Fibroblast of skin of back (primary cell): Measurements from ENCODE around the gene MOGAT1.
"Not testable (repeated sequence)": the region's sequence is repeated elsewhere in the genome, so short reads cannot be mapped to it uniquely, and the experiment has no call there.

Experiments used
- DNase-seq: peaks from one replicate; pipeline ENCODE4 v3.0.0-alpha.2; 2013

Gene MOGAT1

GRCh38 chr2:222745836-222746559 lies 74.5 kb downstream of the MOGAT1 start:
- DNase-seq, result no peak

DNA sequence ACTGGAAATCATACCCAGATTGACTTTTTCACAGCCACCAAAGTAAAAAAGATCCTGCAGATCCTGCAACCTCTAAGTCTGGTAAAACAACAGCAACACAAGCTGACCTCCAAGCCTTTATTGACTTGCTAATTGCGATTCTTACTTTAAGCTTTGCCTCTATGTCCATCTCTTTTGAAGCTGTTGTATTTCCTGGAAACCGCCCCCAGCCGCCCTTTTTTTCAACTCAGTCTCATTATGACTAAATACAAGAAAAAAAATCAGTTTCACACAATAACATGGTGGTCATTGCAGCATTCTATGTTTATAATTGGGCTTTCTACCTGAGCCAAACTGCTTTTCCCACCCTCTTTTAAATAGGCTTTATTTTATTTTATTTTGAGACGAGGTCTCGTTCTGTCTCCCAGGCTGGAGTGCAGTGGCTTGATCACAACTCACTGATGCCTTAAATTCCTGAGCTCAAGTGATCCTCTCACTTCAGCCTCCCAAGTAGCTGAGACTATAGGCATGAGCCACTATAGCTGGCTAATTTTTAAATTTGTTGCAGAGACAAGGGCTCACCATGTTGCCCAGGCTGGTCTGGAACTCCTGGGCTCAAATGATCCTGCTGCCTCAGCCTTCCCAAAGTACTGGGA lies 76.2 kb downstream of the MOGAT1 start:
- no peak for DNase-seq

DNA sequence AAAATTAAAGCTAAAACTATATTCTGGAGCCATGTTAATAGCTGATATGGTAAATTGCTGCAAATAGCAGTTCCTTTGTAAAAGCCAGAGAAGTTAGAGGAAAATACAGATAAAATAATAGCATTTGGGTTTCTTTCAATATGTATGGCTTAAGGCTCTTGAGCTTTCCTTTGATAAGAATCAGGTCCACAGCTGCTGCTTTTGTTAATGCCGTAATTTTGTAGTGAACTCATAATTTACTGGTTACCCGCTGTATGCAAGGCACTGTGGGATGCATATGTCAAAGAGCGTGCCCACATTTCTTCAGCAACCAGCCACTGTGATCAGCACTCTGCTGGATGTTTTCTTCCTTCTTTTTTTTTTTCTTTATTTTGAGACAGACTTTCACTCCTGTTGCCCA lies 79.1 kb downstream of the MOGAT1 start:
- DNase-seq, result no peak

DNA sequence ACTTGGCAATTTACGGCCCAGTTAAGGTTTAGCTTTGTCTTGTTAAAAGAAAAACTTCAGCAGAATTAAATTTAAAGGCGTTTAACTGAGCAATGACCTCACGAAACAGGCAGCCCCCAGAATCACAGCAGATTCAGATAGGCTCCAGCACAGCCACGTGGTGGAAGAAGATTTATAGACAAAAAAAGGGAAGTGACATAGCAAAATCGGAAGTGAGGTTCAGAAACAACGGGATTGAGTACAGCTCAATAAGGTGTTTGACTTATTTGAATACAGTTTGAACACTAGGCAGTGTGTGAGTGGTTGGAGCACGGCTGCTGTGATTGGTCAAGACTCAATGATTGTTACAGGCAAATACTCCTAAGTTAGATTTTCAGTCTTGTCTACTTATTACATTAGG lies 79.8 kb downstream of the MOGAT1 start:
- DNase-seq, result no peak

DNA sequence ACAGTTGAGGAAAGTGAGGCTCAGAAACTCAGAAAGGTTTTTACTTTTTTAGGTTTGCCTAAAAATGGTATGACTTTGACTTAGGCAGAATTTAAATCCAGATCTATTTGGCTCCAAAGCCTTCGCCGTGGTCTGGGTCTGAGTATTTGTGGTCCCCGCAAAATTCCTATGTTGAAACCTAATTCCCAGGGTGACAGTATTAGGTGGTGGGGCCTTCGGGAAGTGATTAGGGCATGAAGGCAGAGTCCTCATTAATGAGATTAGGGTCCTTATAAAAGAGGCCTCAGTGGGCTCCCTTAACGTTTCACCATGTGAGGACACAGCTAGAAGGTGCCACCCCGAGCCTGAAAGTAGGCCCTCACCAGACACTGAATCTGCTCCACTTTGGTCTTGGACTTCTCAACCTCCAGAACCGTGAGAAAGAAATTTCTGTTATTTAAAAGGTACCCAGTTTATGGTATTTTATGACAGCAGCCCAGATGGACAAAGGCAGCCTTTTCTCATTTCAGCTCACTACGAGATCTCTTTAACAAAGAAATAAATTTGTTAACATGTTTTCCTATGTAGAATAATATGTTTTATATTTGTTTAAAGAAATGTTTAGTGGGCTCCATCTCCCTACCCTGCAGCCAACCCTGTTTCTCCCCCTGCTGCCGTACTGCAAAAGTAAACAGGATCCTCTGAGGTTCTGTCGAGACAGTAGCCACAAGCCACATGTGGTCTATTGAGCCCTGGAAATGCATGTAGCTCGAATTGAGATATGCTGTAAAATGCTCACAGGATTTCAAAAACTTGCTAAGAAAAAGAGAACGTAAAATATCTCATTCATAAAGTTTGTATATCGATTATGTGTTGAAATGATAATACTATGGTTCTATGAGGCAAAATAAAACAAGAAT lies 80.6 kb downstream of the MOGAT1 start:
- DNase-seq, result no peak

GRCh38 chr2:222752746-222753145 lies 81.3 kb downstream of the MOGAT1 start:
- DNase-seq, result no peak

- DNase-seq, result peak; percentile 62
Measured at GRCh38 chr2:222753251-222753824, 81.9 kb downstream of the MOGAT1 start.

DNA sequence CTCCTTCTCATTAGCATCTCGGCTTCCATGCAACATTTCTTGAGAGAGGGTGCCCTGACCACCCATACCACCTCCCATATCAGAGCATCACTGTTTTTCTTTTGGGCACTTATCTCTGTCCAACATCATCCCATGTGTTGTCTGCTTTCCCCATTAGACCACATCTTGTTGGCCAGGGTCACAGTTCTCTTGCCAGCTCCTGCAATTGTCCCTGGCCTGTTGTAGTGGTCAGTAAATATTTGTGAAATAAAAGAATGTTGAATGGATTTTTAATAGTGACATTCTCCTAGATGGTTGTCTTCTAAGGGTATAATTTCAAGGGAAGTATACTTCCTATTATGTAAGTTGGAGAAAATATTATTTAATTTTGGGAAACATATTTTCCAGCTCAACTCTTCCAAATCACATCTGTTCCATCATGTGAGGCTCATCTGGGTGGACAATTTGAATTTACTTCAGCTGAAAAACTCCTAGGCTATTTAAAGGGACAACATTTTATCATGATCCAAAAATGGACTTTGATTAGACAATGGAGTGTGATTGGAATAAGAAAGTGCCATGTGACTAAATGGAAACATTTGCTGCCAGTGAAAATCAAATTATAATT lies 83.0 kb downstream of the MOGAT1 start:
- no peak for DNase-seq

DNA sequence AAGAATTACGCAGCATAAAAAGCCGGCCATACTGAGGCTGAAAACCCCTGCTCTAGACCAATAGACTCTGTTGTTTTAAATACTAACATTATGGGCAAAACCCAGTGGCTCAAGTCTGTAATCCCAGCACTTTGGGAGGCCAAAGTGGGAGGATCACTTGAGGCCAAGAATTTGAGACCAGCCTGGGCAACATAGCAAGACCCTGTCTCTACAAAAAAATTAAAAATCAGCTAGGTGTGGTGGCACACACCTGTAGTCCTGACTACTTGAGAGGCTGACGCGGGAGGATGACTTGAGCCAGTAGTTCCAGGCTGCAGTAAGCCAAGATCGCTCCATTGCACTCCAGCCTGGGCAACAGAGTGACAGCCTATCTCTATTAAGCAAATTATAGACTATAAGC lies 84.1 kb downstream of the MOGAT1 start:
- not testable (repeated sequence) for DNase-seq

DNA sequence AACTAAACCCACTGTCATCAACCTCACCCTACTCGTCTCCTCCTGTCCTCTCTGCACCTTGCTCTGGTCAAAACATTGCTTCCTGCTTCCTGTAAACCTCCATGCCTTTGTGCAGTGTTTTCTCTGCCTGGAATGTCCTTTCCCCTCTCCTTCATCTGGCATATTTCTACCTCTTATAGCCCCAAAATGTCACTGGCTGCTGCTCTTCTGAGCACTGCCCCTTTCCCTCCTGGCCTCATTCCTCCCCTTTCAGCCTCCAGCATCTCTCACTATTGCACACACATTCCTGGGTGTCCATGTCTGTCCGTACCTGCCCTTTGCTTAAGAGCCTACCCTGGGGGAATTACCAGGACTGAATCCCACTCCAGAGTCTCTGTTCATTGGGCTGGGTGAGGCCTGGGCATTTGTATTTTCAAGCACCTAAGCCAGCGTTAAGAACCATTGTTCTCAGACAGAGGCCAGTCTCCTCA lies 84.9 kb downstream of the MOGAT1 start:
- DNase-seq, result no peak

DNA sequence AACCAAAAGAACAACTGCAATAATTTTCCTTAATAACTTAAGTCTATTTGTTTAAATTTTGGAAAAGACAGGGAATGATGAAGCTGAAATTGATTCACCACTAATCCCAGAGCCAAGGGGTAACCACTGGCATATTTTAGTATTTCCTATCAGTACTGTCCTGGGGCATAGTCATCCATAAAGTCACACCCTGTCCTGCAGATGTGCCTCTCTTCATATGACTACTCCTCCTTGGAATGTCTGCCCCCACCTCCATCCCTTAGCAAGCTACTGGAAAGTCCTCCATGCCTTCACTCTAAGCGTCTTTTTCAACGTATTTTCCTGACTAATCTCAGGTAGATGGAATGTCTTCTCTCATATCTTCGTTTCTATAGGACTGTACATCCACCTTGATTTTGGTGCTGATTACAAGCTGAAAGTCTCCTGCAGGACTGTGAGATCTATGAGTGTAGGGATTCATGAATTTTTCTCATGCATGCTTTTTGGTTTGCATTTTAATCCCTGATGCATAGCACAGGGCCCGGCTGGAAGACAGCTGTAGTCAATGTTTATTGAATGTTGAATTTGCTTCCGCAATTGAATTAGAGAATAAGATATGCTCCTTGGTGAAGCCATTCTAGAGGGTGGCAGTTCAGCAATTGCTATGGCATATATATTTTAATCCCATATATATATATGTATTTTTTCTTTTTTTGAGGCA lies 85.6 kb downstream of the MOGAT1 start:
- DNase-seq, result peak; percentile 86
